C4-2B (cell line): ENCODE results near the gene PPP2R2C.

Source experiments
- CTCF ChIP-seq: fragments of 450-650 bp; conservative IDR thresholded peaks from 2 replicates; pipeline ENCODE4 v1.5.1; 2017; ENCODE audit warnings: mild to moderate bottlenecking
- ZFX ChIP-seq: fragments of 450-650 bp; IDR thresholded peaks from 2 replicates; pipeline ENCODE4 v1.6.1; 2017

- TF ChIP-seq CTCF: no peak
- no peak for TF ChIP-seq ZFX
Measured at GRCh38 chr4:6326312-6327060, 145.9 kb downstream of the PPP2R2C start.
